BJ (cell line): ENCODE data around the gene ANKRD29. TPM values are rescaled to one million over a fixed set of nuclear protein-coding genes. Genes with fewer than 3 reads are reported as not detected.

Experiments used
- CTCF ChIA-PET: fragments of 350-600 bp; formaldehyde crosslinking; extraction: SDS; loops from one replicate; lab custom pipeline; 2021; ENCODE audit warnings: antibody characterized with exemption, inconsistent platforms; lab: Yijun Ruan, JAX
- POLR2A ChIA-PET: fragments of 300-600 bp; sonication (Branson Sonifier 250); formaldehyde crosslinking; extraction: SDS; loops from one replicate; lab custom pipeline; 2021; ENCODE audit warnings: antibody characterized with exemption; lab: Charles Lee
- DNase-seq: peaks from one replicate; pipeline ENCODE4 v3.0.0-alpha.2; 2011; ENCODE audit warnings: low read depth
- H3K27me3 ChIP-seq: 2 replicates; pipeline ENCODE4 v1.6.0; 2011; ENCODE audit warnings: low read length; ENCODE audit not compliant: control insufficient read depth, insufficient read depth
- H3K36me3 ChIP-seq: 2 replicates; pipeline ENCODE4 v1.5.1; 2011; ENCODE audit warnings: low read length; ENCODE audit not compliant: control insufficient read depth, insufficient read depth
- H3K4me3 ChIP-seq: 2 replicates; pipeline ENCODE4 v1.5.1; 2011; ENCODE audit warnings: low read depth, mild to moderate bottlenecking, control low read depth, low read length
- CTCF ChIP-seq: IDR thresholded peaks from 2 replicates; pipeline ENCODE4 v1.5.1; 2011; ENCODE audit warnings: low read depth, mild to moderate bottlenecking, control low read depth, inconsistent platforms, low read length, moderate library complexity; ENCODE audit not compliant: insufficient read depth
- polyA plus RNA-seq: library from polyadenylated mRNA; depleted of rRNA; stranded (reverse); fragments of >200 nt; gene quantifications from 2 replicates; pipeline ENCODE4 v1.2.3, GENCODE V29; 2011

ANKRD29 gene
- polyA plus RNA-seq, 1 experiment, result 4.7 TPM

- no peak for TF ChIP-seq CTCF
- no peaks in the 10 kb centered on the region for H3K36me3 ChIP-seq
- no peak overlapping the region for H3K4me3 ChIP-seq
- H3K27me3 ChIP-seq, result no peaks in the 10 kb centered on the region
- DNase-seq, result no peak
- POLR2A ChIA-PET, result no interaction called here
- CTCF ChIA-PET, result interaction anchor here (0.5 to 2.4 kb wide), 3 partner anchors 10 to 40 kb away, joined by 3 to 10 read pairs (median 3); no protein-coding TSS in a partner anchor
Observed at GRCh38 chr18:23631312-23631711, 31.4 kb downstream of the ANKRD29 start.

GRCh38 chr18:23629444-23629946, 33.2 kb downstream of the ANKRD29 start:
- no peak for TF ChIP-seq CTCF
- H3K36me3 ChIP-seq, result no peaks in the 10 kb centered on the region
- H3K4me3 ChIP-seq, result no peak overlapping the region
- POLR2A ChIA-PET, result no interaction called here
- no peak for DNase-seq
- CTCF ChIA-PET, result interaction anchor here (0.7 to 1.3 kb wide), 2 partner anchors 16 to 74 kb away, joined by 3 to 7 read pairs; no protein-coding TSS in a partner anchor
- no peaks in the 10 kb centered on the region for H3K27me3 ChIP-seq

- H3K36me3 ChIP-seq, result no peaks in the 10 kb centered on the region
- no peaks in the 10 kb centered on the region for H3K27me3 ChIP-seq
- ChIA-PET CTCF (interaction anchor here (1.0 to 1.1 kb wide), 3 partner anchors 13 to 56 kb away, joined by 3 read pairs; no protein-coding TSS in a partner anchor), POLR2A (no interaction called here)
- TF ChIP-seq CTCF, result no peak
- H3K4me3 ChIP-seq, result no peak overlapping the region
- DNase-seq, result no peak
Observed at GRCh38 chr18:23627970-23628369, 34.7 kb downstream of the ANKRD29 start.

- ChIA-PET CTCF (interaction anchor here (0.6 to 10.8 kb wide), 6 partner anchors 13 to 291 kb away, joined by 3 to 102 read pairs (median 4); no protein-coding TSS in a partner anchor), POLR2A (no interaction called here)
- no peak for TF ChIP-seq CTCF
- H3K27me3 ChIP-seq, result no peaks in the 10 kb centered on the region
- H3K4me3 ChIP-seq, result no peak overlapping the region
- peak; percentile 65 for DNase-seq
- H3K36me3 ChIP-seq, result no peaks in the 10 kb centered on the region
Observed at GRCh38 chr18:23627321-23627720, 35.4 kb downstream of the ANKRD29 start.

GRCh38 chr18:23626451-23627279, 36.0 kb downstream of the ANKRD29 start:
- no peaks in the 10 kb centered on the region for H3K36me3 ChIP-seq
- H3K27me3 ChIP-seq, result no peaks in the 10 kb centered on the region; the same call in 1 of the 2 replicates
- H3K4me3 ChIP-seq, result no peak overlapping the region
- DNase-seq, result no peak
- no peak for TF ChIP-seq CTCF
- ChIA-PET POLR2A (no interaction called here), CTCF (interaction anchor here (0.6 to 10.8 kb wide), 9 partner anchors 13 to 292 kb away, joined by 3 to 102 read pairs (median 4); no protein-coding TSS in a partner anchor)
